Progenitor cell of endocrine pancreas (in vitro differentiated cells): ENCODE data around the gene HSPA12B. TPM values are rescaled to one million over a fixed set of nuclear protein-coding genes. Genes with fewer than 3 reads are reported as not detected.
"Not testable (repeated sequence)": the region's sequence is repeated elsewhere in the genome, so short reads cannot be mapped to it uniquely, and the experiment has no call there.

ENCODE experiments used
- DNase-seq: peaks from one replicate; pipeline ENCODE4 v3.0.0; 2021; ENCODE audit warnings: low spot score; ENCODE audit not compliant: unreplicated experiment
- H3K27ac Mint-ChIP-seq: 2 replicates; pipeline ENCODE4 v1.8.0; 2021; ENCODE audit warnings: mild to moderate bottlenecking, moderate library complexity, mixed read lengths
- H3K27me3 Mint-ChIP-seq: 2 replicates; pipeline ENCODE4 v1.8.0; 2021; ENCODE audit warnings: mixed read lengths
- H3K36me3 Mint-ChIP-seq: 2 replicates; pipeline ENCODE4 v1.8.0; 2022; ENCODE audit warnings: mixed read lengths; ENCODE audit not compliant: insufficient read depth
- H3K4me1 Mint-ChIP-seq: 2 replicates; pipeline ENCODE4 v1.8.0; 2021; ENCODE audit warnings: low read depth, mixed read lengths
- H3K4me3 Mint-ChIP-seq: 2 replicates; pipeline ENCODE4 v1.8.0; 2021; ENCODE audit warnings: low read depth, mild to moderate bottlenecking, moderate library complexity, mixed read lengths
- H3K9me3 Mint-ChIP-seq: 2 replicates; pipeline ENCODE4 v1.8.0; 2021; ENCODE audit warnings: low read depth, mixed read lengths
- CTCF ChIP-seq: fragments of 200-600 bp; sonication (generic); IDR thresholded peaks from one replicate; pipeline ENCODE4 v1.5.0; 2021; ENCODE audit warnings: antibody characterized with exemption, mild to moderate bottlenecking; ENCODE audit not compliant: unreplicated experiment
- total RNA-seq: library from RNA; stranded (reverse); gene quantifications from 2 replicates; pipeline ENCODE4 v1.2.1, GENCODE V29; 2021

Gene HSPA12B
- total RNA-seq, 1 donor from 2014 or later: not detected

- H3K4me1 Mint-ChIP-seq: peaks cover 10% of the 10 kb centered on the region
- no peaks in the 10 kb centered on the region for H3K9me3 Mint-ChIP-seq
- no peak for DNase-seq
Observed at GRCh38 chr20:3787324-3788014, 55.0 kb downstream of the HSPA12B start.

GRCh38 chr20:3788685-3789155 lies 56.2 kb downstream of the HSPA12B start:
- no peak for TF ChIP-seq CTCF
- peaks cover 11% of the 10 kb centered on the region for H3K27me3 Mint-ChIP-seq
- H3K9me3 Mint-ChIP-seq: no peaks in the 10 kb centered on the region
- peaks cover 3% of the 10 kb centered on the region for H3K4me1 Mint-ChIP-seq
- peak overlapping the region; percentile 65 for H3K27ac Mint-ChIP-seq
- no peak for DNase-seq
- peaks cover 3% of the 10 kb centered on the region for H3K36me3 Mint-ChIP-seq
- peak overlapping the region; percentile 35 for H3K4me3 Mint-ChIP-seq

More at GRCh38 chr20:3787324-3788014, 55.0 kb downstream of the HSPA12B start:
- TF ChIP-seq CTCF: no peak
- Mint-ChIP-seq H3K27me3 (peaks cover 11% of the 10 kb centered on the region), H3K36me3 (peaks cover 4% of the 10 kb centered on the region), H3K27ac (no peak overlapping the region), H3K4me3 (peak overlapping the region; percentile 39)

GRCh38 chr20:3789201-3789600 lies 56.7 kb downstream of the HSPA12B start:
- not testable (repeated sequence) for H3K4me3 Mint-ChIP-seq, H3K27ac Mint-ChIP-seq

GRCh38 chr20:3794168-3794567 lies 61.7 kb downstream of the HSPA12B start:
- not testable (repeated sequence) for H3K36me3 Mint-ChIP-seq, DNase-seq, H3K9me3 Mint-ChIP-seq, H3K27me3 Mint-ChIP-seq, H3K27ac Mint-ChIP-seq
- H3K4me3 Mint-ChIP-seq: peak overlapping the region; percentile 33
- H3K4me1 Mint-ChIP-seq: peaks cover 21% of the 10 kb centered on the region

More at GRCh38 chr20:3789201-3789600, 56.7 kb downstream of the HSPA12B start:
- not testable (repeated sequence) for H3K36me3 Mint-ChIP-seq, H3K4me1 Mint-ChIP-seq, DNase-seq, H3K9me3 Mint-ChIP-seq
- H3K27me3 Mint-ChIP-seq: peaks cover 11% of the 10 kb centered on the region

GRCh38 chr20:3794701-3795420 lies 62.4 kb downstream of the HSPA12B start:
- no peaks in the 10 kb centered on the region for H3K27me3 Mint-ChIP-seq
- H3K36me3 Mint-ChIP-seq: no peaks in the 10 kb centered on the region

More at GRCh38 chr20:3794701-3795420, 62.4 kb downstream of the HSPA12B start:
- Mint-ChIP-seq H3K27ac (peak overlapping the region; percentile 93), H3K4me1 (peaks cover 27% of the 10 kb centered on the region), H3K4me3 (peak overlapping the region; percentile 84), H3K9me3 (no peaks in the 10 kb centered on the region)
- no peak for DNase-seq
- no peak for TF ChIP-seq CTCF
